ENCODE data around the gene PSMG1.
A peak's percentile ranks its signal among the peaks of the same experiment; 100 is the strongest.

Gene PSMG1

DNA sequence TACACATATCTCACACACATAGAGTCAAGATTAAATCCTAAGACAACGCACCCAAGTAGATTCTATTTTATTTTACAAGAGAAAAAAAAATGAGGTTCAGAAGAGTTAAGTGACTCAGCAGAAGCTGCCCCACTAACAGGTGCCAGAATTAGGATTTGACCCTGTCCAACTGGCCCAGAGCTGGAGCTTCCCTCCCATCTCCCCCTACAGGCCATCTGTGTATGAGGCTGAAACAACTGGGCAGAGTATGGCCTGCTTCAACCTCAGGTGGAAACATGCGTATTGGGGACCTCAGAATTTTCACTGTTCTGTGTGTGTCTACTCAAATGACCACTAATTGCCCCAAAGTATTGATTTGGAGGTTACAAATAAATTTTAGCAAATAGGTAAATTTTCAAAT, 29.9 kb downstream of the PSMG1 start:
- ATAC-seq (ENCODE audit: low read depth) = peak; percentile 51; the same call in 1 of the 3 replicates
- Histone ChIP-seq H3K27ac (ENCODE audit: poor library complexity, severe bottlenecking) (no peak overlapping the region), H3K9me3 (ENCODE audit: severe bottlenecking) (no peaks in the 10 kb centered on the region), H3K27me3 (ENCODE audit: insufficient read depth, poor library complexity, severe bottlenecking) (no peaks in the 10 kb centered on the region), H3K4me1 (ENCODE audit: insufficient read depth, poor library complexity, severe bottlenecking) (no peaks in the 10 kb centered on the region), H3K4me3 (ENCODE audit: severe bottlenecking) (no peak overlapping the region), H3K36me3 (ENCODE audit: low read depth) (no peaks in the 10 kb centered on the region)
- no peak for DNase-seq (ENCODE audit: low spot score)
- TF ChIP-seq, protein P1, sequence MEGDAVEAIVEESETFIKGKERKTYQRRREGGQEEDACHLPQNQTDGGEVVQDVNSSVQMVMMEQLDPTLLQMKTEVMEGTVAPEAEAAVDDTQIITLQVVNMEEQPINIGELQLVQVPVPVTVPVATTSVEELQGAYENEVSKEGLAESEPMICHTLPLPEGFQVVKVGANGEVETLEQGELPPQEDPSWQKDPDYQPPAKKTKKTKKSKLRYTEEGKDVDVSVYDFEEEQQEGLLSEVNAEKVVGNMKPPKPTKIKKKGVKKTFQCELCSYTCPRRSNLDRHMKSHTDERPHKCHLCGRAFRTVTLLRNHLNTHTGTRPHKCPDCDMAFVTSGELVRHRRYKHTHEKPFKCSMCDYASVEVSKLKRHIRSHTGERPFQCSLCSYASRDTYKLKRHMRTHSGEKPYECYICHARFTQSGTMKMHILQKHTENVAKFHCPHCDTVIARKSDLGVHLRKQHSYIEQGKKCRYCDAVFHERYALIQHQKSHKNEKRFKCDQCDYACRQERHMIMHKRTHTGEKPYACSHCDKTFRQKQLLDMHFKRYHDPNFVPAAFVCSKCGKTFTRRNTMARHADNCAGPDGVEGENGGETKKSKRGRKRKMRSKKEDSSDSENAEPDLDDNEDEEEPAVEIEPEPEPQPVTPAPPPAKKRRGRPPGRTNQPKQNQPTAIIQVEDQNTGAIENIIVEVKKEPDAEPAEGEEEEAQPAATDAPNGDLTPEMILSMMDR (IDR thresholded peaks at IDR 0.05; ENCODE audit: poor library complexity, severe bottlenecking) = no peak

DNA sequence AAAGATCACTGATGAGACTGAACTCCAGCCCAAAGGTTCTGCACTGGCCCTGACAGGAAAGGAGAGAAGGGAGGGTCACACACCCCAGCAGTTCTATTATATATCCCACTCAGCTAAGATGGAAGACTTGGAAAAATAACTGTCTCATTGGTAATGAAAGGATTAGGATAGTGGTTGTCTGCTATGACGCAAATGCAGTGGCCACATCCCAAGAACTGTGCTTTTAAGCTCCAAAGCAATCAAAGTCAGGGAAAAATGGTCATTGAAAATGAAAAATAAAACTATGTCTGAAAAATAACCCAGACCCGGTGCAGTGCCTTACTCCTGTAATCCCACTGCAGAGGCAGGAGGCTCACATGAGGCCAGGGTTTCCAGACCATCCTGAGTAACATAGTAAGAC, 31.0 kb downstream of the PSMG1 start:
- no peaks in the 10 kb centered on the region for H3K9me3 ChIP-seq (ENCODE audit: severe bottlenecking)
- ATAC-seq (ENCODE audit: low read depth) (no peak), DNase-seq (ENCODE audit: low spot score) (no peak)
- no peaks in the 10 kb centered on the region for H3K27me3 ChIP-seq (ENCODE audit: insufficient read depth, poor library complexity, severe bottlenecking)
- no peak overlapping the region for H3K4me3 ChIP-seq (ENCODE audit: severe bottlenecking)
- no peaks in the 10 kb centered on the region for H3K36me3 ChIP-seq (ENCODE audit: low read depth)
- TF ChIP-seq, protein P1 (IDR thresholded peaks at IDR 0.05; ENCODE audit: poor library complexity, severe bottlenecking) = no peak
- no peaks in the 10 kb centered on the region for H3K4me1 ChIP-seq (ENCODE audit: insufficient read depth, poor library complexity, severe bottlenecking)
- no peak overlapping the region for H3K27ac ChIP-seq (ENCODE audit: poor library complexity, severe bottlenecking)

DNA sequence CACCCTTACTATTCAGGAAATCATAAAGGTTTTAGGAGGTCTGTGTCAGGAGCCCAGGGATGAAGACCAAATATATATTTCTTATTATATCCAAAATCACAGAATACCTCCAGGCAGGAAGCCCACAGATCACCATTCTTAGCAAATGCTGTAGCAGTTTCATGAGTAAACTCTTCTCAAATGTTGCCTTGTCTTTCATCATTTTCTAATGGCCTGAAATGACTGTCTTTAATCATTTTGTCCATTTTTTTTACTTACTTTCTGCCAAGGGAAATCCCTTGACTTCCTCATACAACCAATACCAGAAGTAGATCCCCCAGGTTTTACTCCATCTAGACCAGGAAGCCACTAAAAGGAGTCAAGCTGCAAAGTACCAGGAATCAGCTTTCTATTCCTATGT, 32.4 kb downstream of the PSMG1 start:
- DNase-seq (ENCODE audit: low spot score) (no peak), ATAC-seq (ENCODE audit: low read depth) (no peak)
- Histone ChIP-seq H3K9me3 (ENCODE audit: severe bottlenecking) (no peaks in the 10 kb centered on the region), H3K27me3 (ENCODE audit: insufficient read depth, poor library complexity, severe bottlenecking) (no peaks in the 10 kb centered on the region), H3K36me3 (ENCODE audit: low read depth) (no peaks in the 10 kb centered on the region), H3K4me1 (ENCODE audit: insufficient read depth, poor library complexity, severe bottlenecking) (no peaks in the 10 kb centered on the region), H3K27ac (ENCODE audit: poor library complexity, severe bottlenecking) (no peak overlapping the region), H3K4me3 (ENCODE audit: severe bottlenecking) (no peak overlapping the region)
- TF ChIP-seq, protein P1 (IDR thresholded peaks at IDR 0.05; ENCODE audit: poor library complexity, severe bottlenecking) = no peak

DNA sequence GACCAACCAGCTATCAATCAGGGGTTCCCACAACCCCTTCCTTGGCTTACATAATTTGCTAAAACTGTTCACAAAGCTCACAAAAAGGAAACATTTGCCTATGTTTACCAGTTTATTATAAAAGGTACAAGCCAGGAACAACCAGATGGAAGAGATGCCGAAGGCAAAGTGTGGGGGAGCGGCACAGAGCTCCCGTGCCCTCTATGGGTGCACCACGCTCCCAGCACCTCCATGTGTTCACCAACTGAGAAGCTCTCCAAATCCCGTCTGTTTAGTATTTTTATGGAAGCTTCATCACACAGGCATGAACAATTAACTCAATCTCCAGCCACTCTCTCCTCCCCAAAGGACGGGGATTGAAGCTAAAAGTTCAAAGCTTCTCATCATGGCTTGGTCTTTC, 32.9 kb downstream of the PSMG1 start:
- Histone ChIP-seq H3K9me3 (ENCODE audit: severe bottlenecking) (no peaks in the 10 kb centered on the region), H3K4me1 (ENCODE audit: insufficient read depth, poor library complexity, severe bottlenecking) (no peaks in the 10 kb centered on the region), H3K4me3 (ENCODE audit: severe bottlenecking) (no peak overlapping the region), H3K27ac (ENCODE audit: poor library complexity, severe bottlenecking) (no peak overlapping the region), H3K36me3 (ENCODE audit: low read depth) (no peaks in the 10 kb centered on the region), H3K27me3 (ENCODE audit: insufficient read depth, poor library complexity, severe bottlenecking) (no peaks in the 10 kb centered on the region)
- no peak for DNase-seq (ENCODE audit: low spot score)
- no peak for ATAC-seq (ENCODE audit: low read depth)
- TF ChIP-seq, protein P1 (IDR thresholded peaks at IDR 0.05; ENCODE audit: poor library complexity, severe bottlenecking) = no peak

DNA sequence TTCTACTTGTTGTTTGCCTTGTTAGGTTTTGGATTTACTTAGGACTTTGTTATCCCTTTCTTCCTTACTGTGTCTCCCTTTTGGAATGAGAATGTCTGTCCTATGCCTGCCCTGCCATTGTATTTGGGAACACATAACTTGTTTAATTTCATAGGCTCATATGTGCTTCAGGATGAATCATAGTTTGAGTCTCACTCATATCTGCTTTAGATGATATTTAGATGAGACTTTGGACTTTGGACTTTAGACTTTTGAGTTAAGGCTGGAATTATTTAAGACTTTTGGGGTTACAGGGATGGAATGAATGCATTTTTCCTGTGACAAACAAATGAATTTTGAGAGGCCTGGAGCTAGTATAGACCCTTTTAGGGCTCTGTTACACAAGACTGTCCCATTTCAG, 33.4 kb downstream of the PSMG1 start:
- ATAC-seq (ENCODE audit: low read depth) (no peak), DNase-seq (ENCODE audit: low spot score) (no peak)
- Histone ChIP-seq H3K4me1 (ENCODE audit: insufficient read depth, poor library complexity, severe bottlenecking) (no peaks in the 10 kb centered on the region), H3K27ac (ENCODE audit: poor library complexity, severe bottlenecking) (no peak overlapping the region), H3K4me3 (ENCODE audit: severe bottlenecking) (no peak overlapping the region), H3K9me3 (ENCODE audit: severe bottlenecking) (no peaks in the 10 kb centered on the region), H3K36me3 (ENCODE audit: low read depth) (no peaks in the 10 kb centered on the region), H3K27me3 (ENCODE audit: insufficient read depth, poor library complexity, severe bottlenecking) (no peaks in the 10 kb centered on the region)
- TF ChIP-seq, protein P1 (IDR thresholded peaks at IDR 0.05; ENCODE audit: poor library complexity, severe bottlenecking) = no peak
